NCI-H2029 (cell line): ENCODE measurements around the gene ALKBH7.

Experiments
- DNase-seq: peaks from one replicate; lab custom pipeline; 2025; lab: John Stamatoyannopoulos, UW

The ALKBH7 gene

GRCh38 chr19:6424195-6424938, 51.8 kb downstream of the ALKBH7 start, which contains the start of gene KHSRP:
KHSRP (minus strand) TSS chr19:6424811; CDS start chr19:6424701, 110 bp downstream.
- no peak for DNase-seq
